Measurements from ENCODE around the gene SYNDIG1L.

DNA sequence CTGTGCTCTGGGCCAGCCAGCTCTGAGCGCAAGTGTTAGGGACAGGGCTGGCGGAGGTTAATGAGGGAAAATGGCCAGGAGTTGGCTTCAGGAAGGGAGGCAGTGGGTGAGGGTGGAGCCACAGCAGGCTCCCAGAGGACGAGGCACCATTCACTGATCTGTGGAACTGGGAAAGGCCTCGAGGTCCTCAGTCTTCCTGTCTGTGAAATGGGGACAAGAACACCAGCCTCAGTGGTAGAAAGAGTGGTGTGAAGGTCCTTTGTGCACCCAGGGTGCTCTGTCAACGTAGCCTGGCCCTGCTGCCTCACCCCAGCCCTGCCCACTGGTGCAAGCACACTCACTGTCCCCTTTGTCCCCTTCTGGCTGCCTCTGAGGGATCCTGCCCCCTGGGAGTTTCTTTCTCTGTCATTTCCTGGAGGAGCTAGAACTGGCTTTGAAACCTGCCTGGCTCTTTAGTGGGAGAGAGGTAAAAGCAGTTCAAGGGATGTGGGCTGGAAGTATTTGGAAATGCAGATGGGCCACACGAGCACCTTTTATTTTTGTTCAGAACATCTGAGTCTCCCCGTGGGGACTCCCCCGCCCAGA lies 25.0 kb downstream of the SYNDIG1L start:
- TF ChIP-seq, protein P1, sequence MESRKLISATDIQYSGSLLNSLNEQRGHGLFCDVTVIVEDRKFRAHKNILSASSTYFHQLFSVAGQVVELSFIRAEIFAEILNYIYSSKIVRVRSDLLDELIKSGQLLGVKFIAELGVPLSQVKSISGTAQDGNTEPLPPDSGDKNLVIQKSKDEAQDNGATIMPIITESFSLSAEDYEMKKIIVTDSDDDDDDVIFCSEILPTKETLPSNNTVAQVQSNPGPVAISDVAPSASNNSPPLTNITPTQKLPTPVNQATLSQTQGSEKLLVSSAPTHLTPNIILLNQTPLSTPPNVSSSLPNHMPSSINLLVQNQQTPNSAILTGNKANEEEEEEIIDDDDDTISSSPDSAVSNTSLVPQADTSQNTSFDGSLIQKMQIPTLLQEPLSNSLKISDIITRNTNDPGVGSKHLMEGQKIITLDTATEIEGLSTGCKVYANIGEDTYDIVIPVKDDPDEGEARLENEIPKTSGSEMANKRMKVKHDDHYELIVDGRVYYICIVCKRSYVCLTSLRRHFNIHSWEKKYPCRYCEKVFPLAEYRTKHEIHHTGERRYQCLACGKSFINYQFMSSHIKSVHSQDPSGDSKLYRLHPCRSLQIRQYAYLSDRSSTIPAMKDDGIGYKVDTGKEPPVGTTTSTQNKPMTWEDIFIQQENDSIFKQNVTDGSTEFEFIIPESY (CRISPR knock-in tag; IDR thresholded peaks at IDR 0.05): no peak
- TF ChIP-seq NCOA2 (IDR thresholded peaks at IDR 0.05; ENCODE audit: partially characterized antibody in 2 of 2): no peak

Measured in K562 (cell line).